Effector memory CD4-positive, alpha-beta T cell (primary cell): ENCODE data around the gene ZNF593OS.
A peak's percentile ranks its signal among the peaks of the same experiment; 100 is the strongest.

ENCODE experiments used
- DNase-seq, 3 donors: peaks; one replicate each; pipeline ENCODE4 v3.0.0-alpha.2; 2020
- H3K27ac ChIP-seq: 2 replicates; pipeline ENCODE4 v1.7.0; 2013; ENCODE audit warnings: mild to moderate bottlenecking, low read length, moderate library complexity; ENCODE audit not compliant: insufficient read depth, poor library complexity, severe bottlenecking
- H3K27me3 ChIP-seq: replicated peaks from 2 replicates; pipeline ENCODE4 v1.7.0; 2013; ENCODE audit warnings: mild to moderate bottlenecking, low read length; ENCODE audit not compliant: insufficient read depth, control insufficient read depth, poor library complexity, severe bottlenecking
- H3K36me3 ChIP-seq: 2 replicates; pipeline ENCODE4 v1.7.0; 2013; ENCODE audit warnings: mild to moderate bottlenecking, low read length, moderate library complexity; ENCODE audit not compliant: control insufficient read depth, insufficient read depth
- H3K4me1 ChIP-seq: 2 replicates; pipeline ENCODE4 v1.7.0; 2013; ENCODE audit warnings: low read length, mild to moderate bottlenecking; ENCODE audit not compliant: control insufficient read depth, insufficient read depth, poor library complexity, severe bottlenecking
- H3K4me3 ChIP-seq: 2 replicates; pipeline ENCODE4 v1.7.0; 2013; ENCODE audit warnings: low read length, low read depth, mild to moderate bottlenecking; ENCODE audit not compliant: insufficient read depth, poor library complexity, severe bottlenecking
- H3K9me3 ChIP-seq: 2 replicates; pipeline ENCODE4 v1.7.0; 2013; ENCODE audit warnings: mild to moderate bottlenecking, low read length, moderate library complexity; ENCODE audit not compliant: control insufficient read depth

Gene ZNF593OS

DNA sequence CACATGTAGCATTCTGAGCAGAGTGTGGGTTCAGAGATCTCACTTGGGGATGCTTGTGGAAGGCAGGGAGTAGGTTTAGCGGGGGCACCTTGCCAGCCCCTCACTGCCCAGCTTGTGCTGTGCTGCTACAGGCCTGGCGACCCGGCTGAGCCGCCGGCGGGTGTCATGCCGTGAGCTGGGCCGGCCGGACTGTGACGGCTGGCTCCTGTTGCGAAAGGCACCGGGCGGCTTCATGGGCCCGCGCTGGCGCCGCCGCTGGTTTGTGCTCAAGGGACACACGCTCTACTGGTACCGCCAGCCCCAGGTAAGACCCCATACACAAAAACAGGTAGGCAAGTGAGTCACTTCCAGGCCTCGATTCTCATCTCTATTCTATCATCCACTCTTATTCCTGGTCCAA is 13.3 kb upstream of the ZNF593OS start:
- no peak for DNase-seq
- no peaks in the 10 kb centered on the region for H3K4me1 ChIP-seq
- no peaks in the 10 kb centered on the region for H3K36me3 ChIP-seq
- H3K9me3 ChIP-seq, result no peaks in the 10 kb centered on the region
- no peaks in the 10 kb centered on the region for H3K27me3 ChIP-seq
- no peak overlapping the region for H3K4me3 ChIP-seq
- no peak overlapping the region for H3K27ac ChIP-seq

DNA sequence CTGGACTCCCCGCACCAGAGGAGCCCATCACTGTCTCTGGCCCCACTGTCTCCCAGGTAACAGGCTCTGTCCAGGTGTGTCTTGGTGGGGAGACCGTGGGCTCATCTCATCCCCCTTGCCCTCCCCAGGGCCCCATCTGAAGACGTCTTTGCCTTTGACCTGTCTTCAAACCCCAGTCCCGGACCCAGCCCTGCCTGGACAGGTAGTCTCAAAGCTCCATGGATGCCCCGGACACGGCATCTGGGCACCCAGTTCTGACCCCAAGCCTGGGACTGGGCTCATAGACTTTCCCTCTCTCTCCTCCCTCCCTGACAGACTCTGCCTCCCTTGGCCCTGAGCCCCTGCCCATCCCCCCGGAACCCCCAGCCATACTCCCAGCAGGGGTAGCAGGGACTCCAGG is 12.5 kb upstream of the ZNF593OS start:
- H3K36me3 ChIP-seq, result no peaks in the 10 kb centered on the region
- no peaks in the 10 kb centered on the region for H3K4me1 ChIP-seq
- H3K27me3 ChIP-seq, result no peaks in the 10 kb centered on the region
- H3K9me3 ChIP-seq, result no peaks in the 10 kb centered on the region
- no peak overlapping the region for H3K27ac ChIP-seq
- H3K4me3 ChIP-seq, result no peak overlapping the region
- no peak for DNase-seq

DNA sequence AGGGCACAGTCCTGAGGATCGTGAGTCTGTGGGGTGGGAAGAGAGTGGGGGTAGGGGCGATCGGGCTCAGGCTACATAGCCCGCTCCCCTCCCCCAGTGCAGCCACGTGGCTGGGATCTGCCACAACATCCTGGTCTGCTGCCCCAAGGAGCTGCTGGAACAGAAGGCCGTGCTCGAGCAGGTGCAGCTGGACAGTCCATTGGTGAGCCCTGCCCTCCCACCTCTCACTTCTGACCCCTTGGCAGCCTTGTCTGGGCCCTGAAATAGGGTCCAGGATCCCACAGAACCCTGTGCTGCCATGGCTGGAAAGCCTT is 10.7 kb upstream of the ZNF593OS start:
- no peak for DNase-seq
- no peaks in the 10 kb centered on the region for H3K4me1 ChIP-seq
- H3K27ac ChIP-seq, result no peak overlapping the region
- no peaks in the 10 kb centered on the region for H3K36me3 ChIP-seq
- no peak overlapping the region for H3K4me3 ChIP-seq
- H3K27me3 ChIP-seq, result no peaks in the 10 kb centered on the region
- H3K9me3 ChIP-seq, result no peaks in the 10 kb centered on the region

DNA sequence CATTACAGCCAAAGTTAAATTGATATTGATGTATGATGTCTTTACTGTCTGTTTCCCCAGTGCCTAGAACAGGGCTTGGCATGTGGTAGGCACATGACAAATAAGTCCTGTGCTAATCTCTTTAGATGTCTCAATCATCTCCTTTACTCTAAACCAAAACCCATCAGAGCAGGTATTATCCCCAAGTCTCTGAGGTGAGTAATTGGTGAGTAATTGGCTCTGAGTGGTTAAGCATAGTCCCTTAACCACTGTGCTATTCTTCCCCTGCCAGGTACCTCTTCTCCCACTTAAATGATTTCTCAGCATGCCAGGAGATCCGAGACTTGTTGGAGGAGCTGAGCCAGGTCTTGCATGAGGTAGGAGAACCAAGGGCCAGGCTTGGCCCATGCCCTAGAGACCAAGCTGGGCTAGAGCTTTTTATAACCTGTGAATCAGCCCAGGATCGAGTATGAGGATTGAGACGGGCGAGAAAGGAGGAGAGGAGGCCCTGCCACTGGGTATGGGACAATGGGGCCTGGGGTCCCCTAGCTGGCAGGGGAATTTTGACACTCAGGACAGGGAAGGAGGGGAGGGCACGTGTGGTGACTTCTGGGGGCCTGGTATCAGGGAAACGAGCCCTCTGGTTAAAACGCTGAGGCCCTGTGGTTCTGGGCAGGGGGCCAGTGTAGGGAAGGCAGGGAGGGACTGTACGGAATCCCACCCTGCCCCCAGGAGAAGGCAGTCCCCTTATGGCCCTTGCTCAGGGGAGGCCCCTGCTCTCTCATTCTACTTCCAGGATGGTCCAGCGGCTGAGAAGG is 10.2 kb upstream of the ZNF593OS start:
- no peak overlapping the region for H3K27ac ChIP-seq

DNA sequence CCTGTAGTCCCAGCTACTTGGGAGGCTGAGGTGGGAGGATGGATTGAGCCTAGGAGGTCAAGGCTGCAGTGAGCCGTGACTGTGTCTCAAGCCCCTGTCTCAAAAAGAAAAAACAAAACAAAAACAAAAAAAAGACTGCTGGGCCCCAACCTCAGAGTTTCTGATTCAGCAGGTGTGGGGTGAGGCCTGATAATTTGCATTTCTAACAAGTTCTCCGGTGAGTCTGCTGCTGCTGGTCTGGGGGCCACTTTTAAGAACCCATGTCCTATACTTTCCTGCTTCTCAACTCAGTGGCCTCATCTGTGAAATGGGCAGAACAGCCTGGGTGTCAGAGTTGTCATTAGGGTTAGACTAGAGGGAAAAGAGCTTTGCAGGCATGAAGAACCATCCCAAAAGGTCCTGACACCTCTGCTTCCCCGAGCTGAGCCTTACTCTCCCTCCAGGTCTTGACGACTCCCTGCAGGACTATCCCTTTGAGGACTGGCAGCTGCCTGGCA is 8.4 kb upstream of the ZNF593OS start:
- Histone ChIP-seq H3K27me3 (no peaks in the 10 kb centered on the region), H3K9me3 (no peaks in the 10 kb centered on the region), H3K4me3 (no peak overlapping the region), H3K27ac (no peak overlapping the region), H3K4me1 (no peaks in the 10 kb centered on the region), H3K36me3 (no peaks in the 10 kb centered on the region)
- DNase-seq, result no peak

More for the DNA sequence above, 10.2 kb upstream of the ZNF593OS start:
- DNase-seq, result no peak
- H3K9me3 ChIP-seq, result no peaks in the 10 kb centered on the region
- no peaks in the 10 kb centered on the region for H3K27me3 ChIP-seq
- no peaks in the 10 kb centered on the region for H3K4me1 ChIP-seq
- H3K36me3 ChIP-seq, result no peaks in the 10 kb centered on the region
- no peak overlapping the region for H3K4me3 ChIP-seq

DNA sequence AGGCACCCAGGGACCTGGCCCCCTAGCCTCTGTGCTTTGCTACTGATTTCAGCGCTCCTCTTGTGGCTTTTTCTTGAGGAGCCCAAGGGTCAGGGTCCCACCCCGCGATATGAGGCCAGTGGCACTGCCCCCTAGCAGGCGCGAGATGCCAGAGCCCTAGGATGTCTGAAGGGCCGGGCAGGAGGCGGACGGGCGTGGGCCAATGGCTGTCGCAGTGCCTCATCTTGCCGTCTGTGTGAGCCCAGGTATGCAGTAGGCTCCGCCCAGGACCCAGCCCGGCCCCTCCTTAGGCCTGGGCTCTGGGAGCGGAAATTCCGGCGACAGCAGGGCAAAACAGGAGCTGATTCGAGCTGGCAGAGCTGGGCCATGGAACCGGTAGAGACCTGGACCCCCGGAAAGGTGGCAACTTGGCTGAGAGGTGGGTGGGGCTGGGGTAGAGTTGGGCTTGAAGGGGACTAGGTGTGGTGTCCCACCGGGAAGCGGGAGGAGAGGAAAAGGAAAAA is 5.6 kb upstream of the ZNF593OS start, which contains the start of gene CNKSR1:
Gene CNKSR1 (plus strand): TSS at position 310 of the 503 bp plus-strand sequence. CDS start 57 bp downstream, at position 367.
- H3K4me3 ChIP-seq, result no peak within 1 kb of the TSS
- no peaks in the 10 kb centered on the region for H3K9me3 ChIP-seq
- no peaks in the 10 kb centered on the region for H3K4me1 ChIP-seq
- no peaks in the 10 kb centered on the region for H3K36me3 ChIP-seq
- DNase-seq, result no peak
- no peak within 1 kb of the TSS for H3K27ac ChIP-seq
- H3K27me3 ChIP-seq, result no peaks in the 10 kb centered on the region

DNA sequence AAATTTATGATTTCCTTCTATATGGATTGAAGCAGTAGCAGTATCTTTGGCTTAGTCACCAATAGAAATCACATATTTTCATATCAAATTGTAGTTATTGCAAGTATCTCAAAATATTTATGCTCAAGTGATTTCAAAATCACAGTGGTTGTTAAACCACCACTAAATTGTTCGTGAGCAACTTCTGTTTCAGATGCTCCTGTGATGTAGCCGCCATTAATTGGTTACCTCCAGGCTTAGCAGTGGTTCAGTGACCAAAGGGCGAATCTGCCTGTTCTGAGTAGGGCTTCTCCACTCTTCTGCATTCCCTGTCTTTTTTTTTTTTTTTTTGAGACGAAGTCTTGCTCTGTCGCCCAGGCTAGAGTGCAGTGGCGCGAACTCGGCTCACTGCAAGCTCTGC is 3.7 kb upstream of the ZNF593OS start:
- Histone ChIP-seq H3K4me1 (peaks cover 4% of the 10 kb centered on the region), H3K27me3 (no peaks in the 10 kb centered on the region)
- no peak for DNase-seq

DNA sequence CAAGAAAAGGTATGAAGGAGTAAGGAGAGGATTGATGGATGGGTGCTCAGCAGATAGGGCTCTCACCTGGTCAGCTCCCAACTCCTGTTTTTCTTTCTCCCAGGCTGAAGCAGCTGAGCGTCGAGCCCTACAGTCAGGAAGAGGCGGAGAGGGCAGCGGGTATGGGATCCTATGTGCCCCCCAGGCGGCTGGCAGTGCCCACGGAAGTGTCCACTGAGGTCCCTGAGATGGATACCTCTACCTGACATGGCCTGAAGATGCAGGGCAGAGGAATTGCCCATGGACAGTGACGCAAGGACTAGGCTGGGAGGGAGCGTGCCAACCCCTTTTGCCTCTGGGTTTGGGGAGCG is 1.2 kb downstream of the ZNF593OS start:
- Histone ChIP-seq H3K4me3 (peak overlapping the region; percentile 92), H3K27me3 (no peaks in the 10 kb centered on the region), H3K36me3 (no peaks in the 10 kb centered on the region), H3K27ac (no peak overlapping the region), H3K9me3 (no peaks in the 10 kb centered on the region), H3K4me1 (peaks cover 6% of the 10 kb centered on the region)
- no peak for DNase-seq

More for the DNA sequence above, 3.7 kb upstream of the ZNF593OS start:
- Histone ChIP-seq H3K36me3 (no peaks in the 10 kb centered on the region), H3K9me3 (no peaks in the 10 kb centered on the region), H3K27ac (no peak overlapping the region), H3K4me3 (no peak overlapping the region)

DNA sequence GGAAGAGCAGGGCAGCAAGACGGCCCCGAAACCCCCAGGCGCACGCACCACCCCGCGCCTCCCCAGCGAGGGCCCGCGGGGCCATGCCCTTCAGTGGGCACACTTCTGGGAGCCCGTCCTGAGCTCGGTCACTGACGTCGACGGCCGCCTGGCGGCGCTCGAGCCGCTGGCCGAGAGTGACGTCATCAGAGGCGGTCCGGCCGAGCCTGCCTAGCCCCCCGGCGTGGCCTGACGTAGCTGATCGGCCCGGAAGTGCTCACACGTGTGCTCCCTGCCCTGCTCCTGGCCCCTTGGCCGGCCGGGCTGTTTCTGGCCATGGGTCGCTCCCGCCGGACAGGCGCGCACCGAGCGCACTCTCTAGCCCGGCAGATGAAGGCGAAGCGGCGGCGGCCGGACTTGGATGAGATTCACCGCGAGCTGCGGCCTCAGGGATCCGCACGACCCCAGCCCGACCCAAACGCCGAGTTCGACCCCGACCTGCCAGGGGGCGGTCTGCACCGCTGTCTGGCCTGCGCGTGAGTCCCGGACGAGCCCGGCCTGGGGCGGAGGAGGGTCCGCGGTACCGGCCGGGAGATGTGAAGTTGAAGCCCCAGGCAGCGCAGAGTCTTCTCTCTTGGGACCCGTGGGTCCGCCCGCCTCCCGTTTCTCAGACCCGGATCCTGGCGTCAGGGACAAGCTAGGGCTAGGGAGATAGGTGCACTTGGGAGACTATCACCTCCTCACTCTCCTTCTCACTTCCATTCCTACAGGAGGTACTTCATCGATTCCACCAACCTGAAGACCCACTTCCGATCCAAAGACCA is 1.8 kb downstream of the ZNF593OS start, which contains the start of gene ZNF593:
Gene ZNF593 (plus strand): TSS at position 240 of the 803 bp plus-strand sequence. CDS start 76 bp downstream, at position 316.
- no peaks in the 10 kb centered on the region for H3K36me3 ChIP-seq
- peak; percentile 65 to 82 (median 75) for DNase-seq
- peak within 1 kb of the TSS; percentile 74 for H3K27ac ChIP-seq
- peaks cover 6% of the 10 kb centered on the region for H3K4me1 ChIP-seq
- H3K4me3 ChIP-seq, result peak within 1 kb of the TSS; percentile 92
- H3K9me3 ChIP-seq, result no peaks in the 10 kb centered on the region
- no peaks in the 10 kb centered on the region for H3K27me3 ChIP-seq

DNA sequence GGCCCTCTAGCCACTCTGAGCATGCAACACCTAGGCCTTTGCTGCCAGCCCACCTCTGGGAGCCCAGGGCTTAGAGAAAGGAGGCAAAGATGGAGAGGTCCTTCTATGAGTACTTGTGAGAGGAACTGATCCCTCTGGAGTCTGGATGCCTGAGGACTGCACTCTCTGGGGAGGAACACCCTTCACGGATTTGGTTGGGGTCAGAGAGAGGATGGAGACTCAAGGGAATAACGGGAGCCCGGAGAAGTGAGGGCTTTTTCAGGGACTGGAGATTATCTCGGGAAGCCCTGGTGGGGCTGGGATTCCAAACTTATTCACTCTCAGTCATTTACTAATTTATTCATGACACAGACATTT is 2.5 kb downstream of the ZNF593OS start:
- DNase-seq, result no peak
- H3K4me3 ChIP-seq, result peak overlapping the region; percentile 92
- H3K27ac ChIP-seq, result peak overlapping the region; percentile 74

More for the DNA sequence above, 2.5 kb downstream of the ZNF593OS start:
- no peaks in the 10 kb centered on the region for H3K9me3 ChIP-seq
- H3K27me3 ChIP-seq, result no peaks in the 10 kb centered on the region
- no peaks in the 10 kb centered on the region for H3K36me3 ChIP-seq
- peaks cover 9% of the 10 kb centered on the region for H3K4me1 ChIP-seq
